ENCODE measurements around the gene PON2. TPM values are rescaled to one million over a fixed set of nuclear protein-coding genes. Genes with fewer than 3 reads are reported as not detected.

The PON2 gene
- total RNA-seq, 2 donors from 2014 or later: 4.4 to 6.9 TPM

- H3K27ac Mint-ChIP-seq: no peak overlapping the region
- DNase-seq: no peak
- no peak overlapping the region for H3K4me3 Mint-ChIP-seq
Measured at GRCh38 chr7:95376632-95377400, 58.0 kb downstream of the PON2 start.

DNA sequence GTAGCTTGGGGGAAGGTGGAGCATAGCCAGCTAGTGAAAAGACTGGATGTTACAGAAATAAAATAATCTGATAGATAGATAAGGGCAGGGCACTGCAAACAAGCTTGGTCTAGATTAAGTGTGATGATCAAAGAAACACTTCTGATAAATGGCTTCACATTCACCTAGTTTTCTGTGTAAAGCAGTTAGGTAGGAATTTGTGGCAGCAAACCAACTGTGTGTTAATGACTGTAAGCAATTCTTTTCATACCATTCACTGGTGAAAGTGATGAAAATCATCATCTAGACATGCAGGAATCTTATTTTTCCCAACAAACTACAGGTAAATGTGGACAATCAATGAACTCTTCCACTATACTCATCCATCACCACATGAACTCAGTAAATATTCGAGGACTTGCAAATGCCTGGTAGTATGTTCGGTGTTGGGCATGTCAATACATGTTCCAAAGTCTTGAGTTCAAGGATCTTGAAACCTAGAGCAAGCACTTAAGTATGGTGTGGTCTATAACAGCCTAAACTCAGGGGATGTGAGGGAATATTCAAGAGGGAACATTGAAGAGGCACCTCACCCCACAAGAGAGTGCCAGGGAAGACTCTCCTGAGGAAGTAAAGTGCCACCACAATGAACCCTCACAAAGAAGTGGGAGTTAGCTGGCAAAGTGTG is 59.1 kb downstream of the PON2 start:
- peaks cover 12% of the 10 kb centered on the region for H3K27me3 Mint-ChIP-seq (ENCODE audit: low read depth)
- no peak for ATAC-seq (replicated peaks in 1 of 2)
- no peak overlapping the region for H3K4me3 Mint-ChIP-seq
- H3K9me3 Mint-ChIP-seq: peaks cover 6 to 8% of the 10 kb centered on the region in 2 donors
- peaks cover 4 to 7% of the 10 kb centered on the region in 2 donors for H3K36me3 Mint-ChIP-seq (ENCODE audit: insufficient read depth in 2 of 2)
- no peak for DNase-seq
- no peak overlapping the region for H3K27ac Mint-ChIP-seq
- H3K4me1 Mint-ChIP-seq (ENCODE audit: low read depth): no peaks in the 10 kb centered on the region

More at GRCh38 chr7:95376632-95377400, 58.0 kb downstream of the PON2 start:
- no peaks in the 10 kb centered on the region for H3K4me1 Mint-ChIP-seq (ENCODE audit: low read depth)
- ATAC-seq (replicated peaks in 1 of 2): no peak
- H3K36me3 Mint-ChIP-seq (ENCODE audit: insufficient read depth in 2 of 2): peaks cover 4 to 7% of the 10 kb centered on the region in 2 donors
- peaks cover 12% of the 10 kb centered on the region for H3K27me3 Mint-ChIP-seq (ENCODE audit: low read depth)
- H3K9me3 Mint-ChIP-seq: peaks cover 6 to 8% of the 10 kb centered on the region in 2 donors

- Mint-ChIP-seq H3K36me3 (ENCODE audit: insufficient read depth in 2 of 2) (peaks cover 3 to 4% of the 10 kb centered on the region in 2 donors), H3K4me3 (no peak overlapping the region), H3K27ac (no peak overlapping the region), H3K27me3 (ENCODE audit: low read depth) (peaks cover 5% of the 10 kb centered on the region), H3K4me1 (ENCODE audit: low read depth) (no peaks in the 10 kb centered on the region), H3K9me3 (peaks cover 3 to 5% of the 10 kb centered on the region in 2 donors)
- ATAC-seq (replicated peaks in 1 of 2) (no peak), DNase-seq (no peak)
Measured at GRCh38 chr7:95373323-95373722, 61.5 kb downstream of the PON2 start.

GRCh38 chr7:95368235-95368634 is 66.6 kb downstream of the PON2 start:
- Mint-ChIP-seq H3K36me3 (ENCODE audit: insufficient read depth in 2 of 2) (no peaks in the 10 kb centered on the region), H3K27ac (no peak overlapping the region), H3K4me1 (ENCODE audit: low read depth) (no peaks in the 10 kb centered on the region), H3K27me3 (ENCODE audit: low read depth) (no peaks in the 10 kb centered on the region), H3K9me3 (no peaks in the 10 kb centered on the region), H3K4me3 (no peak overlapping the region)
- DNase-seq (no peak), ATAC-seq (replicated peaks in 1 of 2) (no peak)

DNA sequence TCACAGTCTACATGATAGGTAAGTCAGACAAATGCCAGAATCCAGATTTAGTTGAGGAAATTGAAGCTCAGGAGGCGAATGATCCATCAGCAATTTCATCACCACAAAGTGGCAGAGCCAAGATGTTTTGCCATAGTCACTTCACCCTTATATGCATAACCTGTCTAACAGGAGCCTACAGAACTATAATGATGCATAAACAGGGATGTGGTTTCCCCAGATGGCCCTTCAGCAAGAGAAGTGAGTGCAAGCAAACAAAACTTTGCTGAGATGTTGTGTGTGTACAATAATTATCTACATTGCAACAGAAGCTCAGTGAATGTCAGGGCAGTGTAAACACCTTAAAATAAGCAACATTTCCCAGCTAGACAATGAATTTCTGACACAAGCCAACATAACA is 67.2 kb downstream of the PON2 start:
- Mint-ChIP-seq H3K9me3 (no peaks in the 10 kb centered on the region), H3K4me3 (no peak overlapping the region), H3K4me1 (ENCODE audit: low read depth) (no peaks in the 10 kb centered on the region), H3K27me3 (ENCODE audit: low read depth) (no peaks in the 10 kb centered on the region), H3K27ac (no peak overlapping the region), H3K36me3 (ENCODE audit: insufficient read depth in 2 of 2) (no peaks in the 10 kb centered on the region)
- DNase-seq (no peak), ATAC-seq (replicated peaks in 1 of 2) (no peak)

DNA sequence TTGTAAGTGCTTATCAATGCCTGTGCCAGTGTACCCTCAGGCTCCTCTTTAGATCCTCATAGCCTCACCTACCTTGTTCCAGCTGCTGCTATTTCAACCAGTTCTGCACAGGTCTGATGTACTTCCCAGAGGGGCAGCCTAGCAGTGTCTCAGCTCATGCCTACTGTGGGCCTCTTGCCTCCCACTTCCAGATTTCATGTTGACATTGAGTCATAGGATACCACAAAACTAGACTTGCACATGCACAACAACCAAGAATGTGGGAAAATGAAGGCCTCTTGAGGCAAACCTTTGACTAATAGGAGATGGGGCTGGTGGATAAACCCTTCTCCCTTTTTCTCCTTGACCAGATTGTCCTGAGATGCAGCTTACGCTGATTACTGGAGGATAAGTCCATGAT is 69.7 kb downstream of the PON2 start:
- no peaks in the 10 kb centered on the region for H3K27me3 Mint-ChIP-seq (ENCODE audit: low read depth)
- H3K4me3 Mint-ChIP-seq: no peak overlapping the region
- no peaks in the 10 kb centered on the region for H3K9me3 Mint-ChIP-seq
- no peaks in the 10 kb centered on the region for H3K4me1 Mint-ChIP-seq (ENCODE audit: low read depth)
- no peaks in the 10 kb centered on the region for H3K36me3 Mint-ChIP-seq (ENCODE audit: insufficient read depth in 2 of 2)
- no peak for DNase-seq
- ATAC-seq (replicated peaks in 1 of 2): no peak
- H3K27ac Mint-ChIP-seq: no peak overlapping the region

DNA sequence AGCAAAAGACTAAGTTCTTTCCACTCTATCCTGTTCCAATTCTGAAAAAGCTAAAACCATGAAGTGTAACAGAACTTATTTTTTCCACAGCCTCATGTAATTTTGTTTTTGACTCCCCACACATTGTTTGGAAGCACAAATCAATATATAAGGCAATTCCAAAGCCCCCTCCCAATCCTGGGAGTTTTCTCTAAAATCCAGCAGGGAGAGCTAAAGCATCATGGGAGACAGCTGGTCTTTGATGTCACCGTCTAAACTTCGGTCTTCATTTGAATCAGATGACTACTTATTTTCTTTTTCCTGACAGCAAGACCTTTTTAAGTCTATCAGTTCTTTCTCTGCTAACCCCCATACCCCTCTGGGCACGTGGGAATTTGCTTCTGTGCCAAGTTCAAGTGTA is 77.2 kb downstream of the PON2 start:
- no peak for DNase-seq
- Mint-ChIP-seq H3K27ac (no peak overlapping the region), H3K9me3 (peaks cover 2 to 5% of the 10 kb centered on the region in 2 donors), H3K4me3 (no peak overlapping the region), H3K4me1 (ENCODE audit: low read depth) (no peaks in the 10 kb centered on the region), H3K36me3 (ENCODE audit: insufficient read depth in 2 of 2) (peaks cover 0 to 2% of the 10 kb centered on the region in 2 donors), H3K27me3 (ENCODE audit: low read depth) (peaks cover 13% of the 10 kb centered on the region)
- no peak for ATAC-seq (replicated peaks in 1 of 2)

Other genes with a start within 250 kb of the PON2 start
- under 1 TPM in 1 of 2 donors, not detected in 1; 0.65 TPM for gene PON1, start 110.5 kb downstream of the PON2 start, total RNA-seq
- under 1 TPM in 1 of 2 donors, not detected in 1; 0.31 TPM for gene PON3, start 38.7 kb downstream of the PON2 start, total RNA-seq
- gene ASB4, start 50.9 kb upstream of the PON2 start, total RNA-seq: not detected
- gene PDK4, start 161.5 kb upstream of the PON2 start, total RNA-seq: not detected

Data from activated T-cell treated with anti-CD3 and anti-CD28 coated beads, Interleukin-2, amount 50 U/mL, for 72 hours (primary cell).